ENCODE measurements around the gene SLC4A3.

Gene SLC4A3

GRCh38 chr2:219627103-219628100, at the start of gene SLC4A3:
TSS of gene SLC4A3 (plus strand) at chr2:219627630. CDS start at chr2:219627993, 363 bp downstream.
- DNase-seq: no peak

- no peak for DNase-seq
These were observed 48.4 kb upstream of the SLC4A3 start for GRCh38 chr2:219578811-219579613.

GRCh38 chr2:219581346-219581745, 46.1 kb upstream of the SLC4A3 start:
- DNase-seq: no peak

GRCh38 chr2:219591091-219591490, 36.3 kb upstream of the SLC4A3 start:
- no peak for DNase-seq

GRCh38 chr2:219592736-219593135, 34.7 kb upstream of the SLC4A3 start:
- DNase-seq: no peak

GRCh38 chr2:219593154-219593553, 34.3 kb upstream of the SLC4A3 start:
- DNase-seq: no peak

GRCh38 chr2:219595256-219595655, 32.2 kb upstream of the SLC4A3 start:
- no peak for DNase-seq

GRCh38 chr2:219596954-219597551, 30.4 kb upstream of the SLC4A3 start:
- DNase-seq: no peak

GRCh38 chr2:219597552-219598307, 29.7 kb upstream of the SLC4A3 start, which contains the start of gene STK11IP:
TSS of gene STK11IP (plus strand) at chr2:219597857. CDS start at chr2:219598120, 263 bp downstream.
- peak; percentile 94 for DNase-seq

GRCh38 chr2:219598308-219599078, 28.9 kb upstream of the SLC4A3 start:
- no peak for DNase-seq

GRCh38 chr2:219603771-219604170, 23.7 kb upstream of the SLC4A3 start:
- no peak for DNase-seq

- no peak for DNase-seq
These were observed 21.8 kb upstream of the SLC4A3 start for GRCh38 chr2:219605607-219605954.

GRCh38 chr2:219607931-219608330, 19.5 kb upstream of the SLC4A3 start:
- no peak for DNase-seq

- no peak for DNase-seq
These were observed 18.9 kb upstream of the SLC4A3 start for GRCh38 chr2:219608399-219608964.

- DNase-seq: no peak
These were observed 18.2 kb upstream of the SLC4A3 start for GRCh38 chr2:219609149-219609750.

GRCh38 chr2:219611306-219611705, 16.1 kb upstream of the SLC4A3 start:
- no peak for DNase-seq

GRCh38 chr2:219611866-219612576, 15.4 kb upstream of the SLC4A3 start:
- DNase-seq: no peak

GRCh38 chr2:219612577-219613286, 14.7 kb upstream of the SLC4A3 start:
- DNase-seq: no peak

GRCh38 chr2:219613461-219614070, 13.9 kb upstream of the SLC4A3 start:
- no peak for DNase-seq

Data from activated CD4-positive, alpha-beta T cell treated with anti-CD3 and anti-CD28 coated beads for 48 hours (primary cell).